Neural cell (in vitro differentiated cells): ENCODE measurements around the gene PPP2R5B.

Experiments
- EP300 ChIP-seq: fragments of 450-650 bp; conservative IDR thresholded peaks from 2 replicates; pipeline ENCODE4 v1.6.1; 2014; ENCODE audit warnings: antibody characterized with exemption, mild to moderate bottlenecking, moderate library complexity; ENCODE audit not compliant: poor library complexity, severe bottlenecking
- EZH2 ChIP-seq: fragments of 200-600, 300-800 bp; shearing (Covaris generic), sonication (generic); IDR thresholded peaks from 2 replicates; pipeline ENCODE4 v1.6.1; 2014; ENCODE audit warnings: antibody characterized with exemption, low read length, borderline replicate concordance, mild to moderate bottlenecking; ENCODE audit not compliant: insufficient read depth, poor library complexity, severe bottlenecking
- RAD21 ChIP-seq: fragments of 450-650 bp; conservative IDR thresholded peaks from 2 replicates; pipeline ENCODE4 v1.6.1; 2014; ENCODE audit warnings: antibody characterized with exemption, mild to moderate bottlenecking, moderate library complexity
- SMC3 ChIP-seq: fragments of 450-650 bp; conservative IDR thresholded peaks from 2 replicates; pipeline ENCODE4 v1.6.1; 2014; ENCODE audit warnings: antibody characterized with exemption, mild to moderate bottlenecking, moderate library complexity; ENCODE audit not compliant: poor library complexity
- TAF1 ChIP-seq: IDR thresholded peaks from 2 replicates; pipeline ENCODE4 v1.6.1; 2012; ENCODE audit warnings: low read depth
- TF ChIP-seq, protein P1 (sequence below): fragments of 450-650 bp; IDR thresholded peaks from 2 replicates; pipeline ENCODE4 v1.5.1; 2014; ENCODE audit warnings: antibody characterized with exemption, mild to moderate bottlenecking, moderate library complexity; ENCODE audit not compliant: poor library complexity, severe bottlenecking

GRCh38 chr11:64891215-64891848, 33.2 kb upstream of the PPP2R5B start:
- TF ChIP-seq, protein P1, sequence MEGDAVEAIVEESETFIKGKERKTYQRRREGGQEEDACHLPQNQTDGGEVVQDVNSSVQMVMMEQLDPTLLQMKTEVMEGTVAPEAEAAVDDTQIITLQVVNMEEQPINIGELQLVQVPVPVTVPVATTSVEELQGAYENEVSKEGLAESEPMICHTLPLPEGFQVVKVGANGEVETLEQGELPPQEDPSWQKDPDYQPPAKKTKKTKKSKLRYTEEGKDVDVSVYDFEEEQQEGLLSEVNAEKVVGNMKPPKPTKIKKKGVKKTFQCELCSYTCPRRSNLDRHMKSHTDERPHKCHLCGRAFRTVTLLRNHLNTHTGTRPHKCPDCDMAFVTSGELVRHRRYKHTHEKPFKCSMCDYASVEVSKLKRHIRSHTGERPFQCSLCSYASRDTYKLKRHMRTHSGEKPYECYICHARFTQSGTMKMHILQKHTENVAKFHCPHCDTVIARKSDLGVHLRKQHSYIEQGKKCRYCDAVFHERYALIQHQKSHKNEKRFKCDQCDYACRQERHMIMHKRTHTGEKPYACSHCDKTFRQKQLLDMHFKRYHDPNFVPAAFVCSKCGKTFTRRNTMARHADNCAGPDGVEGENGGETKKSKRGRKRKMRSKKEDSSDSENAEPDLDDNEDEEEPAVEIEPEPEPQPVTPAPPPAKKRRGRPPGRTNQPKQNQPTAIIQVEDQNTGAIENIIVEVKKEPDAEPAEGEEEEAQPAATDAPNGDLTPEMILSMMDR = no peak
- TF ChIP-seq SMC3 (no peak), TAF1 (no peak), EZH2 (no peak), RAD21 (no peak), EP300 (no peak)
